Mesothelial cell of epicardium (in vitro differentiated cells): ENCODE results near the gene MED25. TPM values are rescaled to one million over a fixed set of nuclear protein-coding genes. Genes with fewer than 3 reads are reported as not detected.

Experiments used
- DNase-seq, 2 experiments: peaks; one replicate each; pipeline ENCODE4 v3.0.0; 2021; ENCODE audit warnings: low spot score in 2 of 2; ENCODE audit not compliant: unreplicated experiment in 2 of 2
- H3K27ac Mint-ChIP-seq: 2 replicates; pipeline ENCODE4 v1.8.0; 2021; ENCODE audit warnings: mixed read lengths
- H3K27me3 Mint-ChIP-seq: 2 replicates; pipeline ENCODE4 v1.8.0; 2021; ENCODE audit warnings: low read depth, mixed read lengths
- H3K36me3 Mint-ChIP-seq: 2 replicates; pipeline ENCODE4 v1.8.0; 2021; ENCODE audit warnings: mixed read lengths
- H3K4me1 Mint-ChIP-seq: 2 replicates; pipeline ENCODE4 v1.8.0; 2021; ENCODE audit warnings: mixed read lengths
- H3K4me3 Mint-ChIP-seq: 2 replicates; pipeline ENCODE4 v1.8.0; 2021; ENCODE audit warnings: mild to moderate bottlenecking, moderate library complexity, mixed read lengths
- H3K9me3 Mint-ChIP-seq: 2 replicates; pipeline ENCODE4 v1.8.0; 2021; ENCODE audit warnings: mixed read lengths
- total RNA-seq: library from RNA; stranded (reverse); gene quantifications from 3 replicates; pipeline ENCODE4 v1.2.1, GENCODE V29; 2021
- TF ChIP-seq, protein P1 (sequence below): fragments of 200-600 bp; sonication (generic); IDR thresholded peaks from one replicate; pipeline ENCODE4 v1.5.0; 2021; ENCODE audit warnings: antibody characterized with exemption; ENCODE audit not compliant: unreplicated experiment

MED25 gene
- total RNA-seq, 1 donor from 2014 or later = 103 TPM

- H3K36me3 Mint-ChIP-seq = peaks cover 18% of the 10 kb centered on the region
- no peaks in the 10 kb centered on the region for H3K27me3 Mint-ChIP-seq
- H3K4me3 Mint-ChIP-seq = no peak overlapping the region
- TF ChIP-seq, protein P1, sequence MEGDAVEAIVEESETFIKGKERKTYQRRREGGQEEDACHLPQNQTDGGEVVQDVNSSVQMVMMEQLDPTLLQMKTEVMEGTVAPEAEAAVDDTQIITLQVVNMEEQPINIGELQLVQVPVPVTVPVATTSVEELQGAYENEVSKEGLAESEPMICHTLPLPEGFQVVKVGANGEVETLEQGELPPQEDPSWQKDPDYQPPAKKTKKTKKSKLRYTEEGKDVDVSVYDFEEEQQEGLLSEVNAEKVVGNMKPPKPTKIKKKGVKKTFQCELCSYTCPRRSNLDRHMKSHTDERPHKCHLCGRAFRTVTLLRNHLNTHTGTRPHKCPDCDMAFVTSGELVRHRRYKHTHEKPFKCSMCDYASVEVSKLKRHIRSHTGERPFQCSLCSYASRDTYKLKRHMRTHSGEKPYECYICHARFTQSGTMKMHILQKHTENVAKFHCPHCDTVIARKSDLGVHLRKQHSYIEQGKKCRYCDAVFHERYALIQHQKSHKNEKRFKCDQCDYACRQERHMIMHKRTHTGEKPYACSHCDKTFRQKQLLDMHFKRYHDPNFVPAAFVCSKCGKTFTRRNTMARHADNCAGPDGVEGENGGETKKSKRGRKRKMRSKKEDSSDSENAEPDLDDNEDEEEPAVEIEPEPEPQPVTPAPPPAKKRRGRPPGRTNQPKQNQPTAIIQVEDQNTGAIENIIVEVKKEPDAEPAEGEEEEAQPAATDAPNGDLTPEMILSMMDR = no peak
- no peak for DNase-seq
- H3K9me3 Mint-ChIP-seq = no peaks in the 10 kb centered on the region
- H3K4me1 Mint-ChIP-seq = no peaks in the 10 kb centered on the region
- no peak overlapping the region for H3K27ac Mint-ChIP-seq
These were observed 12.7 kb downstream of the MED25 start for GRCh38 chr19:49830766-49831165.

DNA sequence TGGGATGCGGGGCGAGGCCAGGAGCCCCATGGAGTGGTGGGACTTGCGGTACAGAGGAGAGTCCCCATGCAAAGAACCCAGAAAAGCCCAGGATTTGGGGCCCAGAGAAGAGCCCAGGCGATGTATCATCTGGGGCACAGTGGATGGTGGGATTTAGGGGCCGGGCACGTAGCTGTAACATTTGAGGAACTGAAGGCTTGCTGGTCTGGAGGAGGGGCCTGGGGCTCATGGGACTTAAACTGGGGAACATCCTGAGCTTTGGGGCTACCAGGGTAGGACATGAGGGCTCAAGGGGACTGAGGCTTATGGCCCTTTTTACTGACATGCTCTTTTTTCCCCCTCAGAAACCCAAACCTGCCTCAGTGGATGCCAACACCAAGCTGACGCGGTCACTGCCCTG is 13.5 kb downstream of the MED25 start:
- Mint-ChIP-seq H3K27ac (no peak overlapping the region), H3K9me3 (no peaks in the 10 kb centered on the region), H3K4me1 (no peaks in the 10 kb centered on the region), H3K36me3 (peaks cover 14% of the 10 kb centered on the region), H3K4me3 (no peak overlapping the region), H3K27me3 (no peaks in the 10 kb centered on the region)
- no peak for DNase-seq
- TF ChIP-seq, protein P1 = no peak

- TF ChIP-seq, protein P1 = no peak
These were observed 14.5 kb downstream of the MED25 start for GRCh38 chr19:49832556-49832955.

DNA sequence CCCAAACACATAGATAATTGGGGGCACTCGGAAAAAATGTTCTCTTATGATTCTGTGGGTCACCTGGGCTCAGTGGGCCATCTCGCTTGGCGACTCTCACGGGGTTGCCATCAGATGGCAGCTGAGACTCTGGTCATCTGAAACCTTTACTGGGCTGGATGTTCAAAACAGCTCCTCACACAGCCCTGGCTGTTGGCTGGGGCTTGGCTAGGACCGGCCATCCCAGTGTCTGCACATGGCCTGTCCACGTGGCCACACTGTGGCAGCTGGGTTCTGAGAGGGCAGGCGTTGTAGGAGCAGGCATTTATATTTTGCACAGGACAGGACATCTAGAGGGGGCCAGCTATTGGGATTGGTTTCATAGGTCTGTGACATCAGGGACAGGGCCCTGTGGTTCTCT is 15.5 kb downstream of the MED25 start:
- Mint-ChIP-seq H3K27me3 (no peaks in the 10 kb centered on the region), H3K4me3 (no peak overlapping the region), H3K27ac (no peak overlapping the region), H3K4me1 (no peaks in the 10 kb centered on the region), H3K36me3 (peaks cover 26% of the 10 kb centered on the region), H3K9me3 (no peaks in the 10 kb centered on the region)
- TF ChIP-seq, protein P1 = no peak
- DNase-seq = no peak

More at GRCh38 chr19:49832556-49832955, 14.5 kb downstream of the MED25 start:
- Mint-ChIP-seq H3K4me3 (no peak overlapping the region), H3K9me3 (no peaks in the 10 kb centered on the region), H3K27me3 (no peaks in the 10 kb centered on the region), H3K27ac (no peak overlapping the region), H3K36me3 (peaks cover 16% of the 10 kb centered on the region), H3K4me1 (no peaks in the 10 kb centered on the region)
- no peak for DNase-seq

GRCh38 chr19:49835562-49835961 is 17.5 kb downstream of the MED25 start:
- no peaks in the 10 kb centered on the region for H3K27me3 Mint-ChIP-seq
- H3K9me3 Mint-ChIP-seq = no peaks in the 10 kb centered on the region
- H3K36me3 Mint-ChIP-seq = peaks cover 44% of the 10 kb centered on the region

More at GRCh38 chr19:49835562-49835961, 17.5 kb downstream of the MED25 start:
- TF ChIP-seq, protein P1 = no peak
- DNase-seq = no peak
- no peak overlapping the region for H3K4me3 Mint-ChIP-seq
- H3K4me1 Mint-ChIP-seq = no peaks in the 10 kb centered on the region
- no peak overlapping the region for H3K27ac Mint-ChIP-seq
